GM19193 (cell line): ENCODE data around the gene CASP12.

ENCODE experiments used
- POLR2A ChIP-seq: IDR thresholded peaks from 4 replicates; pipeline ENCODE4 v1.6.1; 2011; ENCODE audit not compliant: insufficient read depth, insufficient read length; ENCODE audit errors: extremely low read depth

Gene CASP12

GRCh38 chr11:104897891-104898684 lies at the start of gene CASP12:
CASP12 (minus strand) TSS chr11:104898460.
- TF ChIP-seq POLR2A: no peak

GRCh38 chr11:104946907-104947306 lies 48.6 kb upstream of the CASP12 start:
- no peak for TF ChIP-seq POLR2A

GRCh38 chr11:104944076-104944475 lies 45.8 kb upstream of the CASP12 start:
- no peak for TF ChIP-seq POLR2A

- no peak for TF ChIP-seq POLR2A
These were observed 45.3 kb upstream of the CASP12 start for GRCh38 chr11:104943561-104943960.

- no peak for TF ChIP-seq POLR2A
These were observed 36.3 kb upstream of the CASP12 start for GRCh38 chr11:104934594-104934993.

- no peak for TF ChIP-seq POLR2A
These were observed 30.6 kb upstream of the CASP12 start for GRCh38 chr11:104928811-104929210.

- TF ChIP-seq POLR2A: no peak
These were observed 28.7 kb upstream of the CASP12 start for GRCh38 chr11:104926771-104927611.

- TF ChIP-seq POLR2A: no peak
These were observed 27.6 kb upstream of the CASP12 start for GRCh38 chr11:104925850-104926249.

- no peak for TF ChIP-seq POLR2A
These were observed 20.0 kb upstream of the CASP12 start for GRCh38 chr11:104918113-104918824.

- no peak for TF ChIP-seq POLR2A
These were observed 19.2 kb upstream of the CASP12 start for GRCh38 chr11:104917271-104918112.

GRCh38 chr11:104916442-104916841 lies 18.2 kb upstream of the CASP12 start:
- TF ChIP-seq POLR2A: no peak

GRCh38 chr11:104912102-104912501 lies 13.8 kb upstream of the CASP12 start:
- no peak for TF ChIP-seq POLR2A

- no peak for TF ChIP-seq POLR2A
These were observed 9.9 kb upstream of the CASP12 start for GRCh38 chr11:104908186-104908531.

- no peak for TF ChIP-seq POLR2A
These were observed 9.4 kb upstream of the CASP12 start for GRCh38 chr11:104907521-104908185.
